HG03060 (cell line): ENCODE data around the gene FOCAD.
A peak's percentile ranks its signal among the peaks of the same experiment; 100 is the strongest.
"Not testable (repeated sequence)": the region's sequence is repeated elsewhere in the genome, so short reads cannot be mapped to it uniquely, and the experiment has no call there.

ENCODE experiments used
- ATAC-seq: cut with Tn5 transposase; IDR thresholded peaks from one replicate; pipeline ENCODE4 v1.9.1; 2021; ENCODE audit warnings: low read depth, moderate number of reproducible peaks; ENCODE audit not compliant: unreplicated experiment

The FOCAD gene

GRCh38 chr9:20684035-20684874 lies at the start of gene FOCAD:
TSS of gene FOCAD (plus strand) at chr9:20684259. CDS start at chr9:20715354, 31,095 bp downstream.
- peak; percentile 73 for ATAC-seq

- ATAC-seq: no peak
Measured at GRCh38 chr9:20634895-20635294, 49.2 kb upstream of the FOCAD start.

- ATAC-seq: no peak
Measured at GRCh38 chr9:20636888-20637440, 47.1 kb upstream of the FOCAD start.

- peak; percentile 90 for ATAC-seq
Measured at GRCh38 chr9:20640331-20641187, 43.5 kb upstream of the FOCAD start.

- ATAC-seq: no peak
Measured at GRCh38 chr9:20642045-20642444, 42.0 kb upstream of the FOCAD start.

- ATAC-seq: no peak
Measured at GRCh38 chr9:20643660-20644059, 40.4 kb upstream of the FOCAD start.

- ATAC-seq: no peak
Measured at GRCh38 chr9:20646656-20647055, 37.4 kb upstream of the FOCAD start.

- ATAC-seq: no peak
Measured at GRCh38 chr9:20649381-20649780, 34.7 kb upstream of the FOCAD start.

GRCh38 chr9:20650313-20650712 lies 33.7 kb upstream of the FOCAD start:
- no peak for ATAC-seq

GRCh38 chr9:20650750-20651299 lies 33.2 kb upstream of the FOCAD start:
- ATAC-seq: no peak

- no peak for ATAC-seq
Measured at GRCh38 chr9:20651939-20652338, 32.1 kb upstream of the FOCAD start.

GRCh38 chr9:20658246-20658667 lies 25.8 kb upstream of the FOCAD start:
- not testable (repeated sequence) for ATAC-seq

- ATAC-seq: no peak
Measured at GRCh38 chr9:20658677-20659473, 25.2 kb upstream of the FOCAD start.

- no peak for ATAC-seq
Measured at GRCh38 chr9:20659474-20659967, 24.5 kb upstream of the FOCAD start.

- no peak for ATAC-seq
Measured at GRCh38 chr9:20662156-20662555, 21.9 kb upstream of the FOCAD start.

GRCh38 chr9:20663133-20663532 lies 20.9 kb upstream of the FOCAD start:
- no peak for ATAC-seq

GRCh38 chr9:20664501-20664900 lies 19.6 kb upstream of the FOCAD start:
- ATAC-seq: no peak

- ATAC-seq: no peak
Measured at GRCh38 chr9:20670395-20670794, 13.7 kb upstream of the FOCAD start.

- no peak for ATAC-seq
Measured at GRCh38 chr9:20671635-20672034, 12.4 kb upstream of the FOCAD start.

GRCh38 chr9:20673537-20673936 lies 10.5 kb upstream of the FOCAD start:
- not testable (repeated sequence) for ATAC-seq
